Duodenal mucosa (tissue), 2 donors: ENCODE data around the gene ZNF552.
A peak's percentile ranks its signal among the peaks of the same experiment; 100 is the strongest.
"Not testable (repeated sequence)": the region's sequence is repeated elsewhere in the genome, so short reads cannot be mapped to it uniquely, and the experiment has no call there.

ENCODE experiments used
- H3K27ac ChIP-seq: one replicate; pipeline ENCODE4 v1.7.0; 2013; ENCODE audit warnings: low read depth, low read length
- H3K27me3 ChIP-seq, 2 donors: one replicate each; pipeline ENCODE4 v1.7.0; 2013; ENCODE audit warnings: low read length in 2 of 2, control low read depth in 1 of 2; ENCODE audit not compliant: insufficient read depth in 2 of 2, control insufficient read depth in 1 of 2
- H3K36me3 ChIP-seq, 2 donors: one replicate each; pipeline ENCODE4 v1.7.0; 2013; ENCODE audit warnings: low read length in 2 of 2, control low read depth in 1 of 2; ENCODE audit not compliant: insufficient read depth in 2 of 2, control insufficient read depth in 1 of 2
- H3K4me1 ChIP-seq, 2 donors: one replicate each; pipeline ENCODE4 v1.7.0; 2013; ENCODE audit warnings: low read length in 2 of 2, control low read depth in 1 of 2; ENCODE audit not compliant: insufficient read depth in 2 of 2, control insufficient read depth in 1 of 2
- H3K4me3 ChIP-seq, 2 donors: one replicate each; pipeline ENCODE4 v1.7.0; 2013; ENCODE audit warnings: low read length in 2 of 2, low read depth in 1 of 2
- H3K9ac ChIP-seq, 2 donors: one replicate each; pipeline ENCODE4 v1.7.0; 2013; ENCODE audit warnings: low read length in 2 of 2, low read depth in 1 of 2
- H3K9me3 ChIP-seq, 2 donors: one replicate each; pipeline ENCODE4 v1.7.0; 2013; ENCODE audit warnings: low read length in 2 of 2, control low read depth in 1 of 2; ENCODE audit not compliant: control insufficient read depth in 1 of 2

ZNF552 gene

DNA sequence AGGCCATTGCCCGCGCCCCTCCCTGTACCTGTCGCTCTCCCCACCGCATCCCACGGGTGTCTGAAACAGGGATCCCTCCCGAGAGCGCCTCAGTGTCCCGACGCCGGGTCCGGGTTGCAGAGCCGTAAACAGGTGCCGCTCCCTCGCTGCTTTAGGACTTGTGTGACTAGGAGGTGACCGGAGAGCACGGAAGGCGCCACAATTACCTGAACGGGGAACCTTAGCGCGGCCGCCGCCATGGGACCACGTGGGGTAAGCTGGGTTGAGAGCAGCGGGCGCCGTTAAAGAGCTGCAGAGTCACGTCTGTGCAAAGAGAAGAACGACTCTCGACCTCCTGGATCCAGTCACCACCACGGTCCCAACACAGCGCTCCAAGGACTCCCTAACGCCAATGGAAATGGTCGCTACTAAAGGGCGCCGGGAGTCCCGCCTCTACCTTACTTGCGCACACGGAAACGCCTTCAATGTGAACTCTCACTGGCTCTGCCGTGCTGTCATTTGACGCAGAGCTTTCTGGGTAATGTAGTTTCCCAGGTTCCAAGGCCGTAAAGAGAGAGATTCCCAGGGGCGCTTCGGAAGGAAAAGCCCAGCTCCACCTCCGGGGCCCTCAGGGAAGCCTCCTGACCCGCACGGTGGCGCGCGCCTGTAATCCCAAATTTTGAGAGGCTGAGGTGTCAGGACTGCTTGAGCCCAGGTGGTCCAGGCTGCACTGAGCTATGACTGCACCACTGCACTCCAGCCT is at the start of gene ZNF552:
Gene ZNF552, minus strand, starts transcription at position 409 of the 742 bp plus-strand sequence. Its CDS starts 170 bp downstream, at position 239.
- Histone ChIP-seq H3K4me1 (peaks cover 10 to 49% of the 10 kb centered on the region in 2 donors), H3K27ac (peak within 1 kb of the TSS; percentile 69), H3K9me3 (no peaks in the 10 kb centered on the region), H3K4me3 (peak within 1 kb of the TSS; percentile 91 to 100), H3K9ac (peak within 1 kb of the TSS; percentile 87 to 99), H3K27me3 (no peaks in the 10 kb centered on the region), H3K36me3 (peaks cover 2 to 21% of the 10 kb centered on the region in 2 donors)

DNA sequence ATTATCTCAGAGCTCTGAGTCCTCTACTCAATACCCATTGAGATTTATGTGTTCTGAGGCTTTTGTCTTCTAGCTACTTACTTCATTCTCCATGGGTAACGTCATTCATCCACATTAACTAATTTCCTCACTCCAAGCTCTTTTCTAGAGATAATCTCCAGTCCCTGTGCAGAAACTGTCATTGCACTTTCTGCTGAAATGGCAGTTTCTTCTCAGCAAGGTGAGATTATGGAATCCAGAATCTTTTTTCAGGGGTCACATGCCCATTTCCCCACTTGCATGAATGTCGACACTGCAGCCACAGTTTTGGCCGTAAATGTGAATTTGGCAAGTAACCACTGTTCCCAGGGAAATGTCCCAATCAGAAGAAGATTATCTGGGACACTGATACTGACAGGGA is 47.6 kb upstream of the ZNF552 start:
- H3K4me3 ChIP-seq, H3K27me3 ChIP-seq, H3K9ac ChIP-seq, H3K4me1 ChIP-seq, H3K27ac ChIP-seq: not testable (repeated sequence)
- Histone ChIP-seq H3K9me3 (peaks cover 24 to 25% of the 10 kb centered on the region in 2 donors), H3K36me3 (peaks cover 50 to 88% of the 10 kb centered on the region in 2 donors)

GRCh38 chr19:57854117-57854516 is 39.4 kb upstream of the ZNF552 start:
- not testable (repeated sequence) for H3K4me3 ChIP-seq, H3K9me3 ChIP-seq, H3K9ac ChIP-seq, H3K27ac ChIP-seq, H3K27me3 ChIP-seq
- H3K36me3 ChIP-seq, result peaks cover 4 to 46% of the 10 kb centered on the region in 2 donors
- peaks cover 9 to 16% of the 10 kb centered on the region in 2 donors for H3K4me1 ChIP-seq

DNA sequence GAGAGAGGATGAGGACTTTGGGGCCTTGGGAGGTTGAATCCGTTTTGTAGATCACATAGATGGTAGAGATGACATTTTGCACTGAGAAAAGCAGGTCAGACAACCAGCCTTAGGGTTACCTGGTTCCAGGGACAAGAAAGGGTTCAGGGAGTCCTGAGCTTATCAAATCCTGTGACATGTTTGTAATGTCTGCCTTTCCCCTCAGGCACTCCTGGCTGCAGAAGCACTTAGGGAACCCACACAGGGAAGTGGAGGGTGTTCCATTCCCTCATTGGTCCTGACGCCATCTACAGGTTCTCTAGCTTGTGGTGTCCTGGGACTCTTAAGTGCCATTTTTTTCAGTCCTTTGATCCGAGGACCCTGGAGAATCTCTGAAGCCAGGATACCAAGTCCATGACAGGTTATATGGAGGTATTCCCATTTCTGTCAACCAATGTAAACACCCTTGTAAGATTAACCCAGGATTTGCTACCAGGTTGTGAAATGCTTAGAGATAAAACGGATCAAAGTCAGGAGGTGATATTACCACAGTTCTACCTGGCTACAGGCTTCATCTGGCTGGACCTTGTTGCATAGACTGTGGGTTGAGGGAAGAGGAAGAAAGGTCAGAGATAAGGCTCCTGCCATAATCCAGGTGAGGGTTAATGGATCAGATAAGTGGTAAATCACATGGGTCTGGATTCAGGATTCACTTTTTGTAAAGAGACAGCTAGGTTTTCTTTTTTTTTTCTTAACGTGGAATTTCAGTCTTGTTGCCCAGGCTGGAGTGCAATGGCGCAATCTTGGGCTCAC is 37.3 kb upstream of the ZNF552 start:
- Histone ChIP-seq H3K4me1 (peaks cover 9 to 16% of the 10 kb centered on the region in 2 donors), H3K4me3 (peak overlapping the region in 1 of 2 donors; percentile 93), H3K36me3 (peaks cover 1 to 28% of the 10 kb centered on the region in 2 donors)
- H3K9me3 ChIP-seq, H3K27ac ChIP-seq, H3K9ac ChIP-seq, H3K27me3 ChIP-seq: not testable (repeated sequence)

GRCh38 chr19:57850553-57851017 is 35.9 kb upstream of the ZNF552 start:
- Histone ChIP-seq H3K4me3 (peak overlapping the region; percentile 93 to 95), H3K9ac (peak overlapping the region; percentile 77 to 94), H3K27me3 (no peaks in the 10 kb centered on the region), H3K36me3 (peaks cover 0 to 20% of the 10 kb centered on the region in 2 donors), H3K27ac (peak overlapping the region; percentile 30), H3K9me3 (no peaks in the 10 kb centered on the region), H3K4me1 (peaks cover 9 to 16% of the 10 kb centered on the region in 2 donors)

DNA sequence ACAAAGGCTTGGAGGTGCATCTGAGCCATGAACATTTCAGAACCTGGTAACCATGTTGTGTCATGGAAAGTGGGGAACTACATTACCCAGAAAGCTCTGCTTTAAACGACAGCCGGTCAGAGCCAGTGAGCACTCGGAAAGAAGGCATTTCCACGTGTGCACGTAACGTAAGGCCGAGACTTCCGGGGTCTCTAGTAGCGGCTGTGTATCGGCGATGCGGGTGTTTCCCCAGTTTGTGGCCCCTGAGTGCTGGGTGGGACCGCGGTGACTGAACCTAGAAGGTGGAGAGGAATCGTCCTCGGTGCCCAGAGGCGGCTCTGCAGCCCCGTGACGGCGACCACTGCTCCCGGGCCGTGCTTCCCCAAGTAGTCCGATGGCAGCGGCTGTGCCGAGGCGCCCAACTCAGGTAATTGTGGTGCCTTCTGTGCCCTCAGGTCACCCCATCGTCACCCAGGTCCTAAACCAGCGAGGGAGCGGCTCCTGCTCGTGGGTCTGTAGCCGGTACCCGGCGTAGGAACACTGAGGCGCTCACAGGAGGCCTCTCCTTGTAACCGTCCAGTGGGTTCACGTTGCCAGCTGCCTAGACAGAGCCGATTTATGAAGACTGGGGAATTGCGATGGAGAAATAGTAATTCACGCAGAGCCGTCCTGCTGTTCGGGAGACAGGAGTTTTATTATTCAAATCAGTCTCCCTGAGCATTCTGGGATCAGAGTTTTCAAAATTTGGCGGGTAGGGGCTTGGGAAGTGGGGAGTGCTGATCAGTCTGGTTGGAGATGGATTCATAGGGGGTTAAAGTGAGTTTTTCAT is 35.2 kb upstream of the ZNF552 start, which contains the start of gene ZNF587:
Gene ZNF587, plus strand, starts transcription at position 194 of the 808 bp plus-strand sequence. Its CDS starts 180 bp downstream, at position 374.
- H3K9ac ChIP-seq, result peak within 1 kb of the TSS; percentile 77 to 94
- H3K27ac ChIP-seq, result peak within 1 kb of the TSS; percentile 70
- peak within 1 kb of the TSS; percentile 93 to 95 for H3K4me3 ChIP-seq
- not testable (repeated sequence) for H3K27me3 ChIP-seq, H3K9me3 ChIP-seq
- peaks cover 9 to 16% of the 10 kb centered on the region in 2 donors for H3K4me1 ChIP-seq
- H3K36me3 ChIP-seq, result peaks cover 3 to 27% of the 10 kb centered on the region in 2 donors

DNA sequence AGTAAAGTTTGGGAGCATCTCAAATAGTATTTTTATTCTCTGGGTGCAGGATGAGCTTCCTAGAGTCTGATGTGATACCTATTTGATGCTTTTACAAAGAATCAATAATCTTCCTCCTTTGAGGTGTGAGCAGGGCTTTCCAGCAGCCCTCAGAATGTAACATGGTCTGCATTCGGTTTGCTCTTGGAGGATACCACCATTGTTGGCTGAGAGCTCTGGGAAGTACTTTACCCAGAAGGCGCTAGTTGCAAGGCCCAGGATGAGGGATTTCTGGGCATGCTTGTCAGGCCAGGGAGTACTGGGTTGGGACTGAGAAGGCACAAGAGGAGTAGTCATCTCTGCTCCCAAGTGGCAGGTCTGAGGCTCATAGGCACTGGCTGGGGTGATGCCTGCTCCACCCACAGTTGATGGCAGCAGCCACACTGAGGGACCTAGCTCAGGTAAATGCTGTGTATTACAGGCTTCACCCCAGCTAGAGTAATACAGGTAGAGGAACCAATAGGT is 34.5 kb upstream of the ZNF552 start:
- H3K27ac ChIP-seq, H3K9ac ChIP-seq, H3K9me3 ChIP-seq, H3K27me3 ChIP-seq: not testable (repeated sequence)
- Histone ChIP-seq H3K36me3 (peaks cover 3 to 30% of the 10 kb centered on the region in 2 donors), H3K4me3 (peak overlapping the region in 1 of 2 donors; percentile 9), H3K4me1 (peaks cover 9 to 16% of the 10 kb centered on the region in 2 donors)

DNA sequence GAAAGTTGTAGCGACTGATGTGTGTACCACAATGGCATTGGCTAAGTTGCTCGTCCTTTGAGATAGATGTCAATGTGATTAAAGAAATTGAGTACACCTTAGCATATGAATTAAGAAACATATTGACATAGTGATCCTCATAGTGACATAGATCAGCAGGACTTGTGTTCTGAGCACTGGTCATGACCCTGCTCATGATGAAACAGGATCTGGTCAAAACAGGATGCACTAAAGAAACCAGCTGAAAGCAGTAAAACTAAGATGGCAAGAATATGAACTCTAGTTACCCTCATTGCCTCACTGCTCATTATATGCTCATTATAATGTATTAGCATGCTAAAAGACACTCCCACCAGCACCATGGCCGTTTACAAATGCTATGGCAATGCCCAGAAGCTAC is 32.5 kb upstream of the ZNF552 start:
- Histone ChIP-seq H3K4me1 (peaks cover 9 to 16% of the 10 kb centered on the region in 2 donors), H3K36me3 (peaks cover 5 to 33% of the 10 kb centered on the region in 2 donors)
- not testable (repeated sequence) for H3K9me3 ChIP-seq, H3K27ac ChIP-seq, H3K9ac ChIP-seq, H3K27me3 ChIP-seq, H3K4me3 ChIP-seq

- Histone ChIP-seq H3K9ac (no peak overlapping the region), H3K4me1 (no peaks in the 10 kb centered on the region), H3K4me3 (no peak overlapping the region), H3K27me3 (no peaks in the 10 kb centered on the region), H3K36me3 (peaks cover 15 to 65% of the 10 kb centered on the region in 2 donors), H3K27ac (no peak overlapping the region), H3K9me3 (no peaks in the 10 kb centered on the region)
These were observed 26.5 kb upstream of the ZNF552 start for GRCh38 chr19:57841122-57841763.
